ENCODE results near the gene NRROS.
"Not testable (repeated sequence)": the region's sequence is repeated elsewhere in the genome, so short reads cannot be mapped to it uniquely, and the experiment has no call there.

DNA sequence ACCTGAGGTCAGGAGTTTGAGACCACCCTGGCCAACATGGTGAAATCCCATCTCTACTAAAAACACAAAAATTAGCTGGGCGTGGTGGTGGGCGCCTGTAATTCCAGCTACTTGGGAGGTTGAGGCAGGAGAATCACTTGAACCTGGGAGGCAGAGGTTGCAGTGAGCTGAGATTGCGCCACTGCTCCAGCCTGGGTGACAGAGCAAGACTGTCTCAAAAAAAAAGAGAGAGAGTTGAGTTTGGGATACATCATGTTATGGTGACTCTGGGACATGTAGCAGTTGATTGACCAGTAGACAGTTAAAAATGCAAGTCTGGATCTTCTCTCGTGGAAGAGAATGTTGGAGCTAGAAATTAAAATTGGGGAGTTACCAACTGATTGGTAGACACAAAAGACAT lies 1.6 kb upstream of the NRROS start:
- TF ChIP-seq, protein P1, sequence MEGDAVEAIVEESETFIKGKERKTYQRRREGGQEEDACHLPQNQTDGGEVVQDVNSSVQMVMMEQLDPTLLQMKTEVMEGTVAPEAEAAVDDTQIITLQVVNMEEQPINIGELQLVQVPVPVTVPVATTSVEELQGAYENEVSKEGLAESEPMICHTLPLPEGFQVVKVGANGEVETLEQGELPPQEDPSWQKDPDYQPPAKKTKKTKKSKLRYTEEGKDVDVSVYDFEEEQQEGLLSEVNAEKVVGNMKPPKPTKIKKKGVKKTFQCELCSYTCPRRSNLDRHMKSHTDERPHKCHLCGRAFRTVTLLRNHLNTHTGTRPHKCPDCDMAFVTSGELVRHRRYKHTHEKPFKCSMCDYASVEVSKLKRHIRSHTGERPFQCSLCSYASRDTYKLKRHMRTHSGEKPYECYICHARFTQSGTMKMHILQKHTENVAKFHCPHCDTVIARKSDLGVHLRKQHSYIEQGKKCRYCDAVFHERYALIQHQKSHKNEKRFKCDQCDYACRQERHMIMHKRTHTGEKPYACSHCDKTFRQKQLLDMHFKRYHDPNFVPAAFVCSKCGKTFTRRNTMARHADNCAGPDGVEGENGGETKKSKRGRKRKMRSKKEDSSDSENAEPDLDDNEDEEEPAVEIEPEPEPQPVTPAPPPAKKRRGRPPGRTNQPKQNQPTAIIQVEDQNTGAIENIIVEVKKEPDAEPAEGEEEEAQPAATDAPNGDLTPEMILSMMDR (IDR thresholded peaks at IDR 0.05; ENCODE audit: low read length) = not testable (repeated sequence)
- not testable (repeated sequence) for TF ChIP-seq EZH2 (optimal IDR thresholded peaks at IDR 0.05; ENCODE audit: low read depth, low read length)

Measured in MM.1S (cell line).